SK-N-SH (cell line): Measurements from ENCODE around the gene NXNL1. TPM values are rescaled to one million over a fixed set of nuclear protein-coding genes. Genes with fewer than 3 reads are reported as not detected.

Source experiments
- CTCF ChIA-PET: fragments of 300-600, 350-600 bp; formaldehyde crosslinking; extraction: SDS; loops from one replicate; lab custom pipeline; 2021; lab: Yijun Ruan, JAX
- POLR2A ChIA-PET: fragments of 350-600 bp; sonication (Branson Sonifier 250); formaldehyde crosslinking; extraction: SDS; loops from one replicate; lab custom pipeline; 2020; ENCODE audit warnings: antibody characterized with exemption, inconsistent platforms; lab: Yijun Ruan, JAX
- DNase-seq: peaks from one replicate; pipeline ENCODE4 v3.0.0; 2012
- H2AFZ ChIP-seq: fragments of 200-600 bp; sonication (generic); 2 replicates; pipeline ENCODE4 v1.8.1; 2016; ENCODE audit warnings: antibody characterized with exemption, mild to moderate bottlenecking, low read depth
- H3F3A ChIP-seq: fragments of 200-600 bp; sonication (generic); replicated peaks from 2 replicates; pipeline ENCODE3; 2016; ENCODE audit warnings: antibody characterized with exemption, mild to moderate bottlenecking; ENCODE audit not compliant: insufficient read depth
- H3K27ac ChIP-seq, 2 experiments: fragments of 200-500 bp in 1 of 2; fragments of 200-600 bp in 1 of 2; sonication (Bioruptor generic) in 1 of 2; sonication (generic), shearing (Covaris generic) in 1 of 2; 2 replicates each; pipeline versions ENCODE4 v1.5.1 to v1.6.1; 2014 to 2016; ENCODE audit warnings: low read depth in 2 of 2, inconsistent platforms in 1 of 2, low read length in 1 of 2, mild to moderate bottlenecking in 1 of 2, mixed read lengths in 1 of 2
- H3K27me3 ChIP-seq: fragments of 200-600 bp; sonication (generic), shearing (Covaris generic); 2 replicates; pipeline ENCODE4 v1.6.1; 2016; ENCODE audit warnings: mixed run types; ENCODE audit not compliant: insufficient read depth
- H3K36me3 ChIP-seq, 2 experiments: fragments of 200-500 bp in 1 of 2; fragments of 200-600 bp in 1 of 2; sonication (Bioruptor generic) in 1 of 2; sonication (generic) in 1 of 2; replicated peaks in 1 of 2; 2 replicates each; pipeline versions ENCODE3 to v1.5.1; 2014 to 2016; ENCODE audit warnings: low read length in 1 of 2, mild to moderate bottlenecking in 1 of 2; ENCODE audit not compliant: insufficient read depth in 2 of 2, control insufficient read depth in 1 of 2
- H3K4me1 ChIP-seq, 2 experiments: fragments of 200-500 bp in 1 of 2; fragments of 200-600 bp in 1 of 2; sonication (Bioruptor generic) in 1 of 2; sonication (generic), shearing (Covaris generic) in 1 of 2; 2 replicates each; pipeline versions ENCODE4 v1.5.1 to v1.6.1; 2014 to 2016; ENCODE audit warnings: low read depth in 1 of 2, low read length in 1 of 2, mixed run types in 1 of 2; ENCODE audit not compliant: insufficient read depth in 2 of 2, control insufficient read depth in 1 of 2
- H3K4me2 ChIP-seq: fragments of 200-600 bp; sonication (generic), shearing (Covaris generic); 2 replicates; pipeline ENCODE4 v1.6.1; 2017; ENCODE audit warnings: mixed run types
- H3K4me3 ChIP-seq, 2 experiments: fragments of 200-500 bp in 1 of 2; fragments of 200-600 bp in 1 of 2; sonication (Bioruptor generic) in 1 of 2; sonication (generic), shearing (Covaris generic) in 1 of 2; 2 replicates each; pipeline versions ENCODE4 v1.5.1 to v1.8.1; 2014 to 2016; ENCODE audit warnings: low read depth in 2 of 2, inconsistent platforms in 1 of 2, low read length in 1 of 2, mild to moderate bottlenecking in 1 of 2, mixed read lengths in 1 of 2, moderate library complexity in 1 of 2
- H3K79me2 ChIP-seq: fragments of 200-600 bp; sonication (generic); 2 replicates; pipeline ENCODE4 v1.8.1; 2017; ENCODE audit warnings: mild to moderate bottlenecking; ENCODE audit not compliant: insufficient read depth
- H3K9ac ChIP-seq: fragments of 200-600 bp; sonication (generic); 2 replicates; pipeline ENCODE4 v1.6.1; 2017; ENCODE audit warnings: mixed run types
- H3K9me2 ChIP-seq: fragments of 200-600 bp; sonication (generic); 2 replicates; pipeline ENCODE4 v1.6.1; 2017; ENCODE audit warnings: mixed run types
- H3K9me3 ChIP-seq: fragments of 200-600 bp; sonication (generic); 2 replicates; pipeline ENCODE4 v1.6.1; 2017; ENCODE audit warnings: mixed run types, mild to moderate bottlenecking, moderate library complexity
- H4K20me1 ChIP-seq: fragments of 200-600 bp; sonication (generic); 2 replicates; pipeline ENCODE4 v1.6.1; 2017; ENCODE audit warnings: mild to moderate bottlenecking, mixed run types; ENCODE audit not compliant: insufficient read depth
- CHD2 ChIP-seq: fragments of 150-350 bp; IDR thresholded peaks from 2 replicates; pipeline ENCODE4 v1.6.1; 2018; ENCODE audit warnings: low read length; ENCODE audit not compliant: partially characterized antibody
- CTCF ChIP-seq: fragments of 200-600 bp; sonication (generic); IDR thresholded peaks from 2 replicates; pipeline ENCODE4 v1.6.1; 2017; ENCODE audit warnings: antibody characterized with exemption, mild to moderate bottlenecking, moderate library complexity
- EZH2phosphoT487 ChIP-seq: fragments of 200-600 bp; sonication (generic); IDR thresholded peaks from 2 replicates; pipeline ENCODE4 v1.6.1; 2017; ENCODE audit warnings: low read depth, mixed run types, mild to moderate bottlenecking, antibody characterized with exemption, moderate library complexity, borderline replicate concordance
- FOSL2 ChIP-seq: IDR thresholded peaks from 2 replicates; pipeline ENCODE4 v1.4.0; 2012; ENCODE audit warnings: low read depth, mild to moderate bottlenecking, moderate library complexity, borderline replicate concordance
- FOXJ3 ChIP-seq: sonication (generic); formaldehyde crosslinking; IDR thresholded peaks from 2 replicates; pipeline ENCODE4 v1.5.1; 2020; ENCODE audit warnings: mild to moderate bottlenecking, missing genetic modification reagents
- IRF3 ChIP-seq: fragments of 150-350 bp; IDR thresholded peaks from 2 replicates; pipeline ENCODE4 v1.6.1; 2016; ENCODE audit warnings: mild to moderate bottlenecking, low read depth, low read length
- NFIC ChIP-seq: IDR thresholded peaks from 2 replicates; pipeline ENCODE4 v1.4.0; 2012; ENCODE audit warnings: borderline replicate concordance
- PBX3 ChIP-seq: IDR thresholded peaks from 2 replicates; pipeline ENCODE4; 2012
- RCOR1 ChIP-seq: fragments of 150-350 bp; IDR thresholded peaks from 2 replicates; pipeline ENCODE4 v1.6.1; 2017; ENCODE audit warnings: antibody characterized with exemption, low read length
- RFX5 ChIP-seq: IDR thresholded peaks from 2 replicates; pipeline ENCODE4 v1.6.1; 2012; ENCODE audit warnings: mild to moderate bottlenecking, improper control_type of control experiment, low read length
- RXRA ChIP-seq: IDR thresholded peaks from 2 replicates; pipeline ENCODE4 v1.4.0; 2012; ENCODE audit warnings: low read depth, mild to moderate bottlenecking, borderline replicate concordance
- SIN3A ChIP-seq: IDR thresholded peaks from 2 replicates; pipeline ENCODE4 v1.6.1; 2012; ENCODE audit warnings: low read depth, mild to moderate bottlenecking, low read length, moderate library complexity, borderline replicate concordance
- TAF1 ChIP-seq: IDR thresholded peaks from 2 replicates; pipeline ENCODE4 v1.6.1; 2012; ENCODE audit warnings: low read depth, mild to moderate bottlenecking, low read length, moderate library complexity, borderline replicate concordance
- TEAD4 ChIP-seq: IDR thresholded peaks from 2 replicates; pipeline ENCODE4 v1.4.0; 2012; ENCODE audit warnings: mild to moderate bottlenecking, borderline replicate concordance; ENCODE audit not compliant: insufficient read depth
- USF2 ChIP-seq: fragments of 150-350 bp; IDR thresholded peaks from 2 replicates; pipeline ENCODE4 v1.6.1; 2017; ENCODE audit warnings: antibody characterized with exemption, low read length, low read depth, borderline replicate concordance
- WGBS: methylation state at CpG from one replicate; pipeline ENCODE4 v1.1.6; 2017; ENCODE audit warnings: low lambda C conversion rate; 5-methylcytosine and 5-hydroxymethylcytosine counted together
- polyA plus RNA-seq, 3 experiments: library from polyadenylated mRNA; depleted of rRNA; stranded (reverse); fragments of >200 nt; gene quantifications; 2 replicates each; pipeline ENCODE4 v1.2.3, GENCODE V29; 2012

NXNL1 gene
- polyA plus RNA-seq, 1 of the 3 experiments (the other 2 are of a cell fraction): not detected

- TF ChIP-seq PBX3: no peak
- no peak for TF ChIP-seq EZH2phosphoT487
- no peak for TF ChIP-seq RFX5
Observed at GRCh38 chr19:17411801-17412200, 48.9 kb downstream of the NXNL1 start (continued).

- no peaks in the 10 kb centered on the region for H3F3A ChIP-seq
- no peaks in the 10 kb centered on the region for H3K9me3 ChIP-seq
- no peak overlapping the region for H3K27ac ChIP-seq
- H3K9me2 ChIP-seq: no peaks in the 10 kb centered on the region
- 93% methylated on average over 9 of the region's 9 CpGs for WGBS
- POLR2A ChIA-PET: no interaction called here
- no peak for DNase-seq
- no peaks in the 10 kb centered on the region for H3K36me3 ChIP-seq
- CTCF ChIA-PET: no interaction called here
- H3K4me1 ChIP-seq: peaks cover 0 to 21% of the 10 kb centered on the region in 2 experiments; a peak in 1 of 4 replicates
- no peaks in the 10 kb centered on the region for H3K27me3 ChIP-seq
- H2AFZ ChIP-seq: no peak overlapping the region
- H4K20me1 ChIP-seq: no peaks in the 10 kb centered on the region
- H3K9ac ChIP-seq: no peak overlapping the region
- H3K4me3 ChIP-seq: no peak overlapping the region
- no peaks in the 10 kb centered on the region for H3K79me2 ChIP-seq
- TF ChIP-seq CTCF: no peak
- no peak for TF ChIP-seq USF2
- TF ChIP-seq IRF3: no peak
- TF ChIP-seq TAF1: no peak
- TF ChIP-seq FOXJ3 (CRISPR knock-in tag): no peak
- TF ChIP-seq FOSL2: no peak
- TF ChIP-seq NFIC: no peak
- no peak for TF ChIP-seq RCOR1
- no peak for TF ChIP-seq RXRA
- TF ChIP-seq SIN3A: no peak
- no peak for TF ChIP-seq TEAD4
- no peak for TF ChIP-seq CHD2
- TF ChIP-seq, all 33 proteins: peak for 0
- no peak overlapping the region for H3K4me2 ChIP-seq
Observed at GRCh38 chr19:17409990-17410389, 50.7 kb downstream of the NXNL1 start.
